DOHH2 (cell line): ENCODE measurements around the gene CACYBP.

Experiments
- H3F3A ChIP-seq: fragments of 200-600 bp; sonication (generic), shearing (Covaris generic); 2 replicates; pipeline ENCODE4 v1.6.0; 2016; ENCODE audit warnings: antibody characterized with exemption, mild to moderate bottlenecking; ENCODE audit not compliant: control insufficient read depth, insufficient read depth
- H3K27ac ChIP-seq: fragments of 200-600 bp; sonication (generic); 2 replicates; pipeline ENCODE4 v1.5.1; 2014; ENCODE audit warnings: low read depth, mild to moderate bottlenecking, low read length, moderate library complexity
- H3K27me3 ChIP-seq: fragments of 200-600 bp; sonication (generic); 2 replicates; pipeline ENCODE4 v1.6.1; 2014; ENCODE audit warnings: mild to moderate bottlenecking, low read length, mixed read lengths; ENCODE audit not compliant: control insufficient read depth
- H3K36me3 ChIP-seq: fragments of 200-600 bp; sonication (generic); 2 replicates; pipeline ENCODE4 v1.6.1; 2014; ENCODE audit warnings: mild to moderate bottlenecking, low read length, moderate library complexity, mixed read lengths; ENCODE audit not compliant: control insufficient read depth
- H3K4me1 ChIP-seq: fragments of 200-600 bp; sonication (generic); 2 replicates; pipeline ENCODE4 v1.6.1; 2014; ENCODE audit warnings: mild to moderate bottlenecking, low read length, mixed read lengths; ENCODE audit not compliant: control insufficient read depth
- H3K4me2 ChIP-seq: fragments of 200-600 bp; sonication (generic); 2 replicates; pipeline ENCODE4 v1.6.0; 2014; ENCODE audit warnings: mild to moderate bottlenecking, low read length, moderate library complexity
- H3K4me3 ChIP-seq: fragments of 200-600 bp; sonication (generic); 2 replicates; pipeline ENCODE4 v1.5.1; 2014; ENCODE audit warnings: mild to moderate bottlenecking, low read length, mixed read lengths
- H3K79me2 ChIP-seq: fragments of 200-600 bp; sonication (generic); 2 replicates; pipeline ENCODE4 v1.6.1; 2014; ENCODE audit warnings: mild to moderate bottlenecking, low read length, mixed read lengths; ENCODE audit not compliant: control insufficient read depth
- H3K9me2 ChIP-seq: fragments of 200-600 bp; sonication (generic); replicated peaks from 2 replicates; pipeline ENCODE4 v1.6.1; 2014; ENCODE audit warnings: mild to moderate bottlenecking, low read length, mixed read lengths; ENCODE audit not compliant: control insufficient read depth
- H3K9me3 ChIP-seq: fragments of 200-600 bp; sonication (generic); 2 replicates; pipeline ENCODE4 v1.6.1; 2014; ENCODE audit warnings: antibody characterized with exemption, low read length, mixed read lengths; ENCODE audit not compliant: control insufficient read depth, insufficient read depth
- H4K20me1 ChIP-seq: fragments of 200-600 bp; sonication (generic); 2 replicates; pipeline ENCODE4 v1.6.0; 2014; ENCODE audit warnings: low read depth, mild to moderate bottlenecking, antibody characterized with exemption, low read length, moderate library complexity; ENCODE audit not compliant: control insufficient read depth, insufficient read depth
- CTCF ChIP-seq: fragments of 200-600 bp; sonication (generic); IDR thresholded peaks from one replicate; pipeline ENCODE4 v1.5.1; 2014; ENCODE audit warnings: antibody characterized with exemption, mild to moderate bottlenecking, low read depth, low read length; ENCODE audit not compliant: poor library complexity, severe bottlenecking
- EZH2phosphoT487 ChIP-seq: fragments of 200-600 bp; sonication (generic); IDR thresholded peaks from 2 replicates; pipeline ENCODE4 v1.6.1; 2017; ENCODE audit warnings: borderline replicate concordance, mild to moderate bottlenecking, antibody characterized with exemption, low read length, moderate library complexity, mixed read lengths

CACYBP gene

GRCh38 chr1:175024773-175025172 is 25.0 kb downstream of the CACYBP start:
- H3K4me2 ChIP-seq: no peak overlapping the region
- H3K9me2 ChIP-seq: no peaks in the 10 kb centered on the region
- H3K36me3 ChIP-seq: peaks cover 16% of the 10 kb centered on the region
- peaks cover 29% of the 10 kb centered on the region for H3K4me1 ChIP-seq
- no peak overlapping the region for H3K27ac ChIP-seq
- no peaks in the 10 kb centered on the region for H4K20me1 ChIP-seq
- H3K27me3 ChIP-seq: no peaks in the 10 kb centered on the region
- H3K9me3 ChIP-seq: no peaks in the 10 kb centered on the region
- TF ChIP-seq EZH2phosphoT487 (no peak), CTCF (no peak)
- H3K79me2 ChIP-seq: peaks cover 37% of the 10 kb centered on the region
- peaks cover 32% of the 10 kb centered on the region for H3F3A ChIP-seq
- no peak overlapping the region for H3K4me3 ChIP-seq

- H3F3A ChIP-seq: peaks cover 3% of the 10 kb centered on the region; the same call in 1 of the 2 replicates
- TF ChIP-seq CTCF: no peak
- no peak for TF ChIP-seq EZH2phosphoT487
These were observed 34.2 kb downstream of the CACYBP start for GRCh38 chr1:175033953-175034352.

GRCh38 chr1:175034775-175035174 is 35.0 kb downstream of the CACYBP start:
- Histone ChIP-seq H3K36me3 (no peaks in the 10 kb centered on the region), H3K9me2 (no peaks in the 10 kb centered on the region), H3K4me1 (no peaks in the 10 kb centered on the region), H4K20me1 (no peaks in the 10 kb centered on the region), H3K4me3 (no peak overlapping the region), H3F3A (no peaks in the 10 kb centered on the region), H3K9me3 (no peaks in the 10 kb centered on the region), H3K79me2 (no peaks in the 10 kb centered on the region), H3K27ac (no peak overlapping the region), H3K4me2 (no peak overlapping the region), H3K27me3 (peaks cover 41% of the 10 kb centered on the region)
- TF ChIP-seq EZH2phosphoT487 (no peak), CTCF (no peak)

More at GRCh38 chr1:175033953-175034352, 34.2 kb downstream of the CACYBP start:
- Histone ChIP-seq H3K4me3 (no peak overlapping the region), H4K20me1 (no peaks in the 10 kb centered on the region), H3K9me2 (no peaks in the 10 kb centered on the region), H3K79me2 (no peaks in the 10 kb centered on the region), H3K4me1 (peaks cover 6% of the 10 kb centered on the region), H3K4me2 (no peak overlapping the region), H3K27ac (no peak overlapping the region), H3K36me3 (no peaks in the 10 kb centered on the region), H3K27me3 (peaks cover 35% of the 10 kb centered on the region), H3K9me3 (no peaks in the 10 kb centered on the region)
